Measurements from ENCODE around the gene TXNDC16. TPM values are rescaled to one million over a fixed set of nuclear protein-coding genes. Genes with fewer than 3 reads are reported as not detected.

TXNDC16 gene
- total and polyA plus RNA-seq, 2 donors (not counting 3 experiments of a cell fraction or from before 2014, with no cell fraction given) = 2.3 to 4.5 TPM

GRCh38 chr14:52461721-52462120, 90.6 kb downstream of the TXNDC16 start:
- dilution Hi-C loops (cut with MboI; ENCODE audit: extremely low pct_ligation_motif_present, low sequenced_read_pairs) = no loop called here
- no peaks in the 10 kb centered on the region for H4K20me1 ChIP-seq (replicated peaks; ENCODE audit: control insufficient read depth, extremely low read depth, insufficient read depth, low read length)
- H3K4me2 ChIP-seq (ENCODE audit: insufficient read depth, low read length) = no peak overlapping the region
- no peaks in the 10 kb centered on the region for H3K4me1 ChIP-seq (ENCODE audit: control insufficient read depth, extremely low read depth, insufficient read depth, low read length)
- DNase-seq (ENCODE audit: low read depth, low spot score) (no peak), FAIRE-seq (no peak)
- no peaks in the 10 kb centered on the region for H3K36me3 ChIP-seq (ENCODE audit: control insufficient read depth in 2 of 2, extremely low read depth in 1 of 2, insufficient read depth in 2 of 2, low read length in 2 of 2)
- no peak overlapping the region for H3K9ac ChIP-seq (replicated peaks; ENCODE audit: extremely low read depth, insufficient read depth, low read length)
- no peaks in the 10 kb centered on the region for H3K9me3 ChIP-seq (replicated peaks; ENCODE audit: control insufficient read depth, insufficient read depth, low read length)
- no TSS peak for BruUV-seq (replicated peaks)
- no peaks in the 10 kb centered on the region for H3K27me3 ChIP-seq (ENCODE audit: control insufficient read depth in 2 of 2, insufficient read depth in 2 of 2, low read length in 2 of 2)
- CTCF ChIA-PET = interaction anchor here (1.0 to 1.5 kb wide), 2 partner anchors 9 to 133 kb away, joined by 3 read pairs; no protein-coding TSS in a partner anchor
- H3K27ac ChIP-seq (ENCODE audit: insufficient read depth, low read depth, low read length) = no peak overlapping the region
- no peak overlapping the region for H3K4me3 ChIP-seq (replicated peaks in 1 of 3; ENCODE audit: insufficient read depth in 1 of 3, low read depth in 1 of 3, low read length in 3 of 3)
- H3K9me1 ChIP-seq (replicated peaks; ENCODE audit: control insufficient read depth, extremely low read depth, insufficient read depth, low read length) = no peaks in the 10 kb centered on the region
- no peak overlapping the region for H2AFZ ChIP-seq (ENCODE audit: low read depth, low read length)
- TF ChIP-seq MYC (IDR thresholded peaks at IDR 0.05; ENCODE audit: low read depth, low read length) (no peak), CTCF (IDR thresholded peaks at IDR 0.05; ENCODE audit: extremely low read depth in 1 of 2, insufficient read depth in 1 of 2, low read depth in 1 of 2, low read length in 2 of 2) (no peak), FOS (IDR thresholded peaks at IDR 0.05; ENCODE audit: borderline replicate concordance, insufficient read depth, low read length) (no peak)
- H3K79me2 ChIP-seq (ENCODE audit: control insufficient read depth, insufficient read depth, low read length) = no peaks in the 10 kb centered on the region
- intact Hi-C loops (cut with micrococcal nuclease) = no loop called here
- POLR2A ChIA-PET = no interaction called here

GRCh38 chr14:52458721-52459085, 93.6 kb downstream of the TXNDC16 start:
- DNase-seq (ENCODE audit: low read depth, low spot score) (no peak), FAIRE-seq (no peak)
- no peak overlapping the region for H3K4me3 ChIP-seq (replicated peaks in 1 of 3; ENCODE audit: insufficient read depth in 1 of 3, low read depth in 1 of 3, low read length in 3 of 3)
- intact Hi-C loops (cut with micrococcal nuclease) = no loop called here
- dilution Hi-C loops (cut with MboI; ENCODE audit: extremely low pct_ligation_motif_present, low sequenced_read_pairs) = no loop called here
- H4K20me1 ChIP-seq (replicated peaks; ENCODE audit: control insufficient read depth, extremely low read depth, insufficient read depth, low read length) = no peaks in the 10 kb centered on the region
- no peaks in the 10 kb centered on the region for H3K9me1 ChIP-seq (replicated peaks; ENCODE audit: control insufficient read depth, extremely low read depth, insufficient read depth, low read length)
- H3K79me2 ChIP-seq (ENCODE audit: control insufficient read depth, insufficient read depth, low read length) = no peaks in the 10 kb centered on the region
- H3K27ac ChIP-seq (ENCODE audit: insufficient read depth, low read depth, low read length) = no peak overlapping the region
- H3K9me3 ChIP-seq (replicated peaks; ENCODE audit: control insufficient read depth, insufficient read depth, low read length) = no peaks in the 10 kb centered on the region
- no peak overlapping the region for H3K4me2 ChIP-seq (ENCODE audit: insufficient read depth, low read length)
- H3K9ac ChIP-seq (replicated peaks; ENCODE audit: extremely low read depth, insufficient read depth, low read length) = no peak overlapping the region
- H2AFZ ChIP-seq (ENCODE audit: low read depth, low read length) = no peak overlapping the region
- BruUV-seq (replicated peaks) = no TSS peak
- POLR2A ChIA-PET = no interaction called here
- TF ChIP-seq MAX (IDR thresholded peaks at IDR 0.05; ENCODE audit: insufficient read depth, insufficient read length) (no peak), CTCF (IDR thresholded peaks at IDR 0.05; ENCODE audit: extremely low read depth in 1 of 2, insufficient read depth in 1 of 2, low read depth in 1 of 2, low read length in 2 of 2) (no peak), JUN (IDR thresholded peaks at IDR 0.05; ENCODE audit: borderline replicate concordance, insufficient read depth, insufficient read length, low read depth) (no peak), GATA2 (IDR thresholded peaks at IDR 0.05; ENCODE audit: insufficient read depth, insufficient read length, low read depth, low read length) (no peak), EZH2 (IDR thresholded peaks at IDR 0.05; ENCODE audit: borderline replicate concordance, low read depth, low read length, severe bottlenecking) (no peak), POLR2AphosphoS5 (IDR thresholded peaks at IDR 0.05; ENCODE audit: insufficient read depth, low read depth, low read length) (no peak), FOS (IDR thresholded peaks at IDR 0.05; ENCODE audit: borderline replicate concordance, insufficient read depth, low read length) (no peak), POLR2A (IDR thresholded peaks at IDR 0.05; ENCODE audit: low read depth, low read length) (no peak)
- CTCF ChIA-PET = interaction anchor here (0.6 to 1.1 kb wide), 3 partner anchors 11 to 719 kb away, joined by 3 read pairs; no protein-coding TSS in a partner anchor
- H3K27me3 ChIP-seq (ENCODE audit: control insufficient read depth in 2 of 2, insufficient read depth in 2 of 2, low read length in 2 of 2) = no peaks in the 10 kb centered on the region
- no peaks in the 10 kb centered on the region for H3K36me3 ChIP-seq (ENCODE audit: control insufficient read depth in 2 of 2, extremely low read depth in 1 of 2, insufficient read depth in 2 of 2, low read length in 2 of 2)
- H3K4me1 ChIP-seq (ENCODE audit: control insufficient read depth, extremely low read depth, insufficient read depth, low read length) = no peaks in the 10 kb centered on the region
